Endothelial cell of umbilical vein (primary cell): ENCODE data around the gene VWA8. TPM values are rescaled to one million over a fixed set of nuclear protein-coding genes. Genes with fewer than 3 reads are reported as not detected.

Experiments used
- BruUV-seq: library from RNA; stranded (reverse); fragments of 400-500 nt; replicated peaks from 2 replicates; lab custom pipeline; 2021; lab: Mats Ljungman, UMichigan
- CTCF ChIA-PET: fragments of 300-600, 350-600 bp; sonication (Branson Sonifier 250); formaldehyde crosslinking; loops from one replicate; lab custom pipeline; 2021; ENCODE audit warnings: antibody characterized with exemption, inconsistent platforms; lab: Charles Lee
- POLR2A ChIA-PET: fragments of 300-600, 350-600 bp; sonication (Branson Sonifier 250); formaldehyde crosslinking; loops from one replicate; lab custom pipeline; 2021; ENCODE audit warnings: antibody characterized with exemption, inconsistent platforms; lab: Charles Lee
- DNase-seq: peaks from one replicate; pipeline ENCODE4 v3.0.0-alpha.2; 2011; ENCODE audit warnings: low read depth, low spot score
- FAIRE-seq: peaks from 2 replicates; lab custom pipeline; 2011; peaks lifted over from hg19 to GRCh38; lab: Jason Lieb, UNC
- H2AFZ ChIP-seq: 2 replicates; pipeline ENCODE4 v1.6.0; 2012; ENCODE audit warnings: low read depth, low read length, control low read depth, inconsistent platforms
- H3K27ac ChIP-seq: 2 replicates; pipeline ENCODE4 v1.5.1; 2011; ENCODE audit warnings: low read depth, mild to moderate bottlenecking, control low read depth, low read length, moderate library complexity; ENCODE audit not compliant: insufficient read depth
- H3K27me3 ChIP-seq, 2 experiments: 2 replicates each; pipeline versions ENCODE4 v1.6.0 to v1.6.1; 2011; ENCODE audit warnings: low read length in 2 of 2, mixed read lengths in 1 of 2; ENCODE audit not compliant: control insufficient read depth in 2 of 2, insufficient read depth in 2 of 2
- H3K36me3 ChIP-seq, 2 experiments: 2 replicates in 1 of 2; 3 replicates in 1 of 2; pipeline ENCODE4 v1.5.1; 2011; ENCODE audit warnings: low read length in 2 of 2, mild to moderate bottlenecking in 1 of 2, moderate library complexity in 1 of 2; ENCODE audit not compliant: control insufficient read depth in 2 of 2, insufficient read depth in 2 of 2; ENCODE audit errors: extremely low read depth in 1 of 2
- H3K4me1 ChIP-seq: 3 replicates; pipeline ENCODE4 v1.5.1; 2011; ENCODE audit warnings: mild to moderate bottlenecking, low read length; ENCODE audit not compliant: control insufficient read depth, insufficient read depth; ENCODE audit errors: extremely low read depth
- H3K4me2 ChIP-seq: 2 replicates; pipeline ENCODE4 v1.6.1; 2011; ENCODE audit warnings: low read length, control low read depth, mixed read lengths; ENCODE audit not compliant: insufficient read depth
- H3K4me3 ChIP-seq, 3 experiments: fragments of 200-600 bp in 1 of 3; sonication (generic), shearing (Covaris generic) in 1 of 3; replicated peaks in 1 of 3; 2 replicates each; pipeline ENCODE4 v1.5.1; 2011 to 2016; ENCODE audit warnings: control low read depth in 3 of 3, low read length in 3 of 3, mild to moderate bottlenecking in 2 of 3, inconsistent platforms in 1 of 3, low read depth in 1 of 3, moderate library complexity in 1 of 3; ENCODE audit not compliant: insufficient read depth in 1 of 3
- H3K79me2 ChIP-seq: 2 replicates; pipeline ENCODE4 v1.6.0; 2012; ENCODE audit warnings: low read length, inconsistent platforms; ENCODE audit not compliant: control insufficient read depth, insufficient read depth
- H3K9ac ChIP-seq: replicated peaks from 2 replicates; pipeline ENCODE3; 2011; ENCODE audit warnings: low read length, control low read depth; ENCODE audit not compliant: insufficient read depth; ENCODE audit errors: extremely low read depth
- H3K9me1 ChIP-seq: replicated peaks from 3 replicates; pipeline ENCODE4 v1.6.0; 2011; ENCODE audit warnings: mild to moderate bottlenecking, low read length; ENCODE audit not compliant: control insufficient read depth, insufficient read depth; ENCODE audit errors: extremely low read depth
- H3K9me3 ChIP-seq: replicated peaks from 2 replicates; pipeline ENCODE4 v1.5.1; 2012; ENCODE audit warnings: low read length, inconsistent platforms; ENCODE audit not compliant: control insufficient read depth, insufficient read depth
- H4K20me1 ChIP-seq: replicated peaks from 2 replicates; pipeline ENCODE3; 2011; ENCODE audit warnings: mild to moderate bottlenecking, low read length; ENCODE audit not compliant: control insufficient read depth, insufficient read depth; ENCODE audit errors: extremely low read depth
- EZH2 ChIP-seq: IDR thresholded peaks from 2 replicates; pipeline ENCODE4 v1.6.1; 2012; ENCODE audit warnings: borderline replicate concordance, low read depth, mild to moderate bottlenecking, moderate library complexity, low read length, inconsistent platforms; ENCODE audit not compliant: severe bottlenecking
- FOS ChIP-seq: IDR thresholded peaks from 2 replicates; pipeline ENCODE4 v1.6.1; 2011; ENCODE audit warnings: mild to moderate bottlenecking, low read length, moderate library complexity, borderline replicate concordance; ENCODE audit not compliant: insufficient read depth
- GATA2 ChIP-seq: IDR thresholded peaks from 2 replicates; pipeline ENCODE4 v1.7.0; 2011; ENCODE audit warnings: low read depth, mild to moderate bottlenecking, moderate library complexity, mixed read lengths, low read length; ENCODE audit not compliant: insufficient read length, insufficient read depth
- JUN ChIP-seq: IDR thresholded peaks from 2 replicates; pipeline ENCODE4 v1.6.1; 2011; ENCODE audit warnings: borderline replicate concordance, low read depth; ENCODE audit not compliant: insufficient read length, insufficient read depth
- MYC ChIP-seq: IDR thresholded peaks from one replicate; pipeline ENCODE4 v1.6.1; 2011; ENCODE audit warnings: mild to moderate bottlenecking, low read depth, low read length
- POLR2A ChIP-seq: IDR thresholded peaks from 2 replicates; pipeline ENCODE4 v1.6.1; 2012; ENCODE audit warnings: low read depth, mild to moderate bottlenecking, control low read depth, low read length
- POLR2AphosphoS5 ChIP-seq: IDR thresholded peaks from 2 replicates; pipeline ENCODE4 v1.6.1; 2012; ENCODE audit warnings: low read depth, mild to moderate bottlenecking, control low read depth, low read length, moderate library complexity; ENCODE audit not compliant: insufficient read depth
- dilution Hi-C: fragments of 300-500 bp; cut with MboI; formaldehyde crosslinking; loops from one replicate; pipeline ENCODE4 v1.15.0; 2019; ENCODE audit warnings: low sequenced_read_pairs; ENCODE audit not compliant: extremely low pct_ligation_motif_present
- intact Hi-C: fragments of 100-400 bp; cut with micrococcal nuclease; formaldehyde crosslinking; loops from one replicate; pipeline ENCODE4 v1.10.0; 2022
- polyA plus RNA-seq, 4 experiments: library from polyadenylated mRNA; depleted of rRNA in 3 of 4; stranded (reverse) in 3 of 4; unstranded in 1 of 4; fragments of >200 nt; gene quantifications; 2 replicates each; pipeline versions ENCODE4 v1.2.1 to v1.2.3, GENCODE V29; 2011 to 2012; ENCODE audit warnings: missing spikeins in 1 of 4
- total RNA-seq: library from RNA; stranded (reverse); gene quantifications from 2 replicates; pipeline ENCODE4 v1.2.3, GENCODE V29; 2021
- TF ChIP-seq, protein P1 (sequence below): IDR thresholded peaks from 2 replicates; pipeline ENCODE4 v1.6.1; 2011; ENCODE audit not compliant: insufficient read depth, insufficient read length
- TF ChIP-seq, protein P2 (sequence below), 2 donors: IDR thresholded peaks; 1 replicate in 1 of 2; 2 replicates in 1 of 2; pipeline ENCODE4 v1.5.1; 2011; ENCODE audit warnings: low read length in 2 of 2, mild to moderate bottlenecking in 2 of 2, moderate library complexity in 2 of 2, control low read depth in 1 of 2, inconsistent platforms in 1 of 2, low read depth in 1 of 2; ENCODE audit not compliant: insufficient read depth in 1 of 2; ENCODE audit errors: extremely low read depth in 1 of 2

The VWA8 gene
- total and polyA plus RNA-seq, 2 donors (not counting 3 experiments of a cell fraction or from before 2014, with no cell fraction given) = 2.9 to 11.3 TPM

DNA sequence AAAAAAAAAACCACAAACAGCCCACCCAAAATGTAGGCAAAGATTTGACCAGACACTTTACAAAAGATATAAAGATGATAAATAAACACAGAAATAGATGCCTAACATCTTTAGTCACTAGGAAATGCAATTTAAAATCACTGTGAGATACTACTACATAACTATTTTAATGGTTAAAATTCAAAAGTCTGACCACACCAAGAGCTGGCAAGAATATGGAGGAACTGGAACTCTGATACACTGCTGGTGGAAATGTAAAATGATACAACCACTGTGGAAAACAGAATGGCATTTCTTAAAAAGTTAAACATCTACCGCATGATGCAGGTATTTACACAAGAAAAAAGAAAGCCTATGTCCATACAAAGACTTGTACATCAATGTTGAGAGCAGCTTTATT lies 26.8 kb downstream of the VWA8 start:
- ChIA-PET POLR2A (no interaction called here), CTCF (interaction anchor here (2.4 to 2.9 kb wide), 2 partner anchors 9 to 266 kb away, joined by 7 to 11 read pairs; no protein-coding TSS in a partner anchor)
- no peaks in the 10 kb centered on the region for H4K20me1 ChIP-seq
- no peak overlapping the region for H3K4me2 ChIP-seq
- TF ChIP-seq FOS = no peak
- TF ChIP-seq POLR2AphosphoS5 = no peak
- TF ChIP-seq, protein P1, sequence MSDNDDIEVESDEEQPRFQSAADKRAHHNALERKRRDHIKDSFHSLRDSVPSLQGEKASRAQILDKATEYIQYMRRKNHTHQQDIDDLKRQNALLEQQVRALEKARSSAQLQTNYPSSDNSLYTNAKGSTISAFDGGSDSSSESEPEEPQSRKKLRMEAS = no peak
- TF ChIP-seq GATA2 = no peak
- no peak for TF ChIP-seq POLR2A
- TF ChIP-seq MYC = no peak
- no peak for TF ChIP-seq EZH2
- TF ChIP-seq JUN = no peak
- TF ChIP-seq, protein P2, sequence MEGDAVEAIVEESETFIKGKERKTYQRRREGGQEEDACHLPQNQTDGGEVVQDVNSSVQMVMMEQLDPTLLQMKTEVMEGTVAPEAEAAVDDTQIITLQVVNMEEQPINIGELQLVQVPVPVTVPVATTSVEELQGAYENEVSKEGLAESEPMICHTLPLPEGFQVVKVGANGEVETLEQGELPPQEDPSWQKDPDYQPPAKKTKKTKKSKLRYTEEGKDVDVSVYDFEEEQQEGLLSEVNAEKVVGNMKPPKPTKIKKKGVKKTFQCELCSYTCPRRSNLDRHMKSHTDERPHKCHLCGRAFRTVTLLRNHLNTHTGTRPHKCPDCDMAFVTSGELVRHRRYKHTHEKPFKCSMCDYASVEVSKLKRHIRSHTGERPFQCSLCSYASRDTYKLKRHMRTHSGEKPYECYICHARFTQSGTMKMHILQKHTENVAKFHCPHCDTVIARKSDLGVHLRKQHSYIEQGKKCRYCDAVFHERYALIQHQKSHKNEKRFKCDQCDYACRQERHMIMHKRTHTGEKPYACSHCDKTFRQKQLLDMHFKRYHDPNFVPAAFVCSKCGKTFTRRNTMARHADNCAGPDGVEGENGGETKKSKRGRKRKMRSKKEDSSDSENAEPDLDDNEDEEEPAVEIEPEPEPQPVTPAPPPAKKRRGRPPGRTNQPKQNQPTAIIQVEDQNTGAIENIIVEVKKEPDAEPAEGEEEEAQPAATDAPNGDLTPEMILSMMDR (IDR thresholded peaks at IDR 0.05; ENCODE audit: extremely low read depth in 1 of 2, insufficient read depth in 1 of 2, low read depth in 1 of 2, low read length in 2 of 2) = no peak
- no peaks in the 10 kb centered on the region for H3K4me1 ChIP-seq
- H3K27me3 ChIP-seq = no peaks in the 10 kb centered on the region
- dilution Hi-C loops = no loop called here
- H3K9me1 ChIP-seq = peaks cover 2% of the 10 kb centered on the region
- no peak overlapping the region for H3K27ac ChIP-seq
- no peak overlapping the region for H2AFZ ChIP-seq
- no TSS peak for BruUV-seq
- H3K36me3 ChIP-seq = no peaks in the 10 kb centered on the region
- no peak overlapping the region for H3K9ac ChIP-seq
- intact Hi-C loops = no loop called here
- no peak for FAIRE-seq
- no peaks in the 10 kb centered on the region for H3K9me3 ChIP-seq
- no peak overlapping the region for H3K4me3 ChIP-seq
- no peak for DNase-seq
- no peaks in the 10 kb centered on the region for H3K79me2 ChIP-seq
